ENCODE data around the gene TCAF1. TPM values are rescaled to one million over a fixed set of nuclear protein-coding genes. Genes with fewer than 3 reads are reported as not detected.

The TCAF1 gene, protein sequence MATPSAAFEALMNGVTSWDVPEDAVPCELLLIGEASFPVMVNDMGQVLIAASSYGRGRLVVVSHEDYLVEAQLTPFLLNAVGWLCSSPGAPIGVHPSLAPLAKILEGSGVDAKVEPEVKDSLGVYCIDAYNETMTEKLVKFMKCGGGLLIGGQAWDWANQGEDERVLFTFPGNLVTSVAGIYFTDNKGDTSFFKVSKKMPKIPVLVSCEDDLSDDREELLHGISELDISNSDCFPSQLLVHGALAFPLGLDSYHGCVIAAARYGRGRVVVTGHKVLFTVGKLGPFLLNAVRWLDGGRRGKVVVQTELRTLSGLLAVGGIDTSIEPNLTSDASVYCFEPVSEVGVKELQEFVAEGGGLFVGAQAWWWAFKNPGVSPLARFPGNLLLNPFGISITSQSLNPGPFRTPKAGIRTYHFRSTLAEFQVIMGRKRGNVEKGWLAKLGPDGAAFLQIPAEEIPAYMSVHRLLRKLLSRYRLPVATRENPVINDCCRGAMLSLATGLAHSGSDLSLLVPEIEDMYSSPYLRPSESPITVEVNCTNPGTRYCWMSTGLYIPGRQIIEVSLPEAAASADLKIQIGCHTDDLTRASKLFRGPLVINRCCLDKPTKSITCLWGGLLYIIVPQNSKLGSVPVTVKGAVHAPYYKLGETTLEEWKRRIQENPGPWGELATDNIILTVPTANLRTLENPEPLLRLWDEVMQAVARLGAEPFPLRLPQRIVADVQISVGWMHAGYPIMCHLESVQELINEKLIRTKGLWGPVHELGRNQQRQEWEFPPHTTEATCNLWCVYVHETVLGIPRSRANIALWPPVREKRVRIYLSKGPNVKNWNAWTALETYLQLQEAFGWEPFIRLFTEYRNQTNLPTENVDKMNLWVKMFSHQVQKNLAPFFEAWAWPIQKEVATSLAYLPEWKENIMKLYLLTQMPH
- total RNA-seq, result 35.7 and 47.6 TPM in 2 replicates

DNA sequence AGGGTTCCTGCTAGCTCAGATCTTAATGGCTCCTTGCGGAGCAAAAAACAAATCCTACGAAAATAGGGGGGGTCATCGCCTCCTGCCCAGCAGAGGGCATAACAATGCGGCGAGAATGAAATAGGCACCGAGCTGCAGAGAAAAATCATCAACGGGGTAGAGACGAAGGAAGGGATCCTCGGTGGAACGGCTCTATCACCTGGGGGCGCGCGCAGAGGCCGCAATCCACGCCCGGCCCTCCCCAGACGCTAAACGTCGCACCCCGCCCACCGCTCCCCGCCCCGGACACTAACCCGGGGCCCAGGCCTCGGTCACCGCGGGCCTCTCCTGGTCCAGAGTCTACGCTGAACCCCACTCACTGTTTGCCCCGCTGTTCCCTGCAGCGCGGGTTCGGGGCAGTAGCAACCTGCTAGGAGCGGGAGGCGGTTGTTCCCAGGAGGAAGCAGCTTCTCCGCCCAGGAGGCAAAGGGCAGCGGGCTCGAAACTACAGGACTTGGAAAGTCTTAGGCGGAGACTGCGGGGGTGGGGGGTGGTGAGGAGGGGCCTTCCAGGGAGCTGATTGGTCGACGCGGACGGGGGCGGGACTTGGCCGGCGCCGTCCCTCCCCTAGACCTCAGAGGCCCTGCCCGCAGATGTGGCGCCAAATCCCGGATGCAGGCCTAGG, at the start of gene TCAF1:
Gene TCAF1 (minus strand): TSS at position 509 of the 664 bp plus-strand sequence. CDS start 25,568 bp downstream, outside the sequence.

DNA sequence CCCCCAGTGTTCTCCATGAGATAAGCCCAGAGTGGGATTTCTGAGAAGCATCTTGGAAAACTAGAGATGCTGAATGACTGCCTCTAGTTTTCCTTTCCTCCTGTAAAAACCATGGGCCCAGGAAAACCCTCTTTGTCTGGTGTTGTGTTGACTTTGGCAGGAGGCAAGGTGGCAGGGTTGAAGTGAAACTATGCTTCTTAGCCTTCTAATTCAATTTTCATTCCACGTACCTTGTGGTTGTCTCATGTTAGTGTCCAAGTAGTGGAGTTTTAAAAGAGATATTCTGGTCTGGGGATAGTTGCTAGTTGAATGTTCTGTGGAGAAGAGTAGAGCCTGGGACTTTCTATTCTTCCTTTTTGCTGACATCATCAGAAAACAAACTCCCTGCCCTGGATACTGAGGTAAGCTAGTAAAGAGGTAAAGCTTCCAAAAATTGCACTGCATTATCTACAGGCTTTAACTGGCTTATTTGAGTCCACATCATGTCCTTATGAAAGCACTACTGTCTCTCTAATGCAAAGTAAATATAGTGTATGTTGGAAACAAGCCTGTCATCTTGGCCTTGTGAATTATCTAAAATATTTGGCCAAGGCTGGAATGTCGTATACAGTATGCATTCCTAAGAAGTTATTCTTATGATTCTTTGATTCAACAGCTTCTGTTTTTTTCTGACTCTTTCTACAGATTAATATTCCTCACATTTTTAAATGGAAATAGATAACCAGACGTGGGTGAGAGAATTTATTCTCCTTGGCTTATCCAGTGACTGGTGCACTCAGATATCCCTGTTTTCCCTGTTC, 32.8 kb upstream of the TCAF1 start, which contains the start of gene OR2F2:
Gene OR2F2 (plus strand): TSS at position 708 of the 800 bp plus-strand sequence. CDS start 0 bp downstream, at position 708.

Other genes with a start within 250 kb of the TCAF1 start
- gene CTAGE6, start 144.5 kb downstream of the TCAF1 start, total RNA-seq, result not detected in 2 replicates
- not detected in 2 replicates for gene OR2F2, start 33.1 kb upstream of the TCAF1 start, total RNA-seq
- not detected in 2 replicates for gene OR2F1, start 52.7 kb upstream of the TCAF1 start, total RNA-seq
- gene OR6B1, start 98.1 kb upstream of the TCAF1 start, total RNA-seq, result not detected in 2 replicates
- gene OR2A5, start 146.8 kb upstream of the TCAF1 start, total RNA-seq, result not detected in 2 replicates
- not detected in 2 replicates for gene OR2A25, start 167.6 kb upstream of the TCAF1 start, total RNA-seq
- gene OR2A12, start 184.1 kb upstream of the TCAF1 start, total RNA-seq, result not detected in 2 replicates
- not detected in 2 replicates for gene OR2A2, start 207.4 kb upstream of the TCAF1 start, total RNA-seq
- gene OR2A14, start 221.0 kb upstream of the TCAF1 start, total RNA-seq, result not detected in 2 replicates